COLO668 (cell line): ENCODE data around the gene SMYD3.

ENCODE experiments used
- DNase-seq: peaks from one replicate; lab custom pipeline; 2025; ENCODE audit not compliant: unreplicated experiment; lab: John Stamatoyannopoulos, UW

The SMYD3 gene

DNA sequence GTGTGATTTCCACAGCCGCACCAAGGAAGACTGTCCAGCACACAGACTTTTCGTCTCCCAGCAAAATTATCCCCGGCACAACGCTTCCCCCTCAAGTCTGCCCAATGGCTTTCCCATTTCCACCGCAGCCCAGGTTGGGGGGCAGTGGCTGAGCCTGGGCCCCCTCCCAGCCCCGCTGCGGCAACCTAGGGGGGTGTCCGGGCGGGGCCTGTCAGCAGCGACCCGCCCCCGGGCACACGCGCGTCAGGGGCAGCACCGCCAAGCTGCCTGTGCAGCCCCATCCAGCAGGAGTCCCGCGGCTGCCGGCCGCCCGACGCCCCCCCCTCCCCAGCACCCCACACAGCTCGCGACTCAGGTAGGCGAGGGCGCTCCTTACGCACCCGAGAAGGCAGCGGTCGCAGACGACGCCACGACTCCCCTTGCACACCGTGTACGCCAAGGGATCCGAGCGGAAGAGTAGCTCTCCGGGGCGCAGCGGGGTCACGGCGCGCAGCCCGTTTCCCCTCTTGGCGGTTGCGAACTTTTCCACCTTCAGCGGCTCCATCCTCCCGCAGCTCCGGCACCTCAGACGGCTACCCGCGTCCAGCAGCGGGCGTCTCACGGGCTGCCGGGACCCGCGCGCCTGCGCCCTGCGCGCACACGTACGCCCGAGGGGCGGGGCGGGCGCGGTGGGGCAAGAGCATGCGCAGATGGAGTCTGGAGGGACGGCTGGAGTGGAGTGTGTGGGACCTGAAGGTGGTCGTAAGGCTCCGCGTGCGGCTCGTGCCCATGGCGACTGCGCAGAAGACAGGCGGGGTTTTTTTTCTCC is at the start of gene SMYD3:
Gene SMYD3, minus strand, starts transcription at position 606 of the 808 bp plus-strand sequence.
- peak; percentile 89 for DNase-seq

DNA sequence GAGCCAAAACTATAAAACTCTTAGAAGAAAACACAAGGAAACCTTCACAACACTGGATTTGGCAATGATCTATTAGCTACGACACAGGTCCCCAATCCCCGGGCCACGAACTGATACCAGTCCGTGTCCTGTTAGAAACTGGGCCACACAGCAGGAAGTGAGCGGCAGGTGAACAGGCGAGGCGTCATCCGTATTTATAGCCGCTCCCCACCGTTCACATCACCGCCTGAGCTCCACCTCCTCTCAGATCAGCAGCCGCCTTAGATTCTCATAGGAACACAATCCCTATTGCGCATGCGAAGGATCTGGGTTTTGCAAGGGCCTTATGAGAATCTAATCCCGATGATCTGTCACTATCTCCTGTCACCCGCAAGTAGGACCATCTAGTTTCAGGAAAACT is 47.1 kb upstream of the SMYD3 start:
- DNase-seq = no peak

DNA sequence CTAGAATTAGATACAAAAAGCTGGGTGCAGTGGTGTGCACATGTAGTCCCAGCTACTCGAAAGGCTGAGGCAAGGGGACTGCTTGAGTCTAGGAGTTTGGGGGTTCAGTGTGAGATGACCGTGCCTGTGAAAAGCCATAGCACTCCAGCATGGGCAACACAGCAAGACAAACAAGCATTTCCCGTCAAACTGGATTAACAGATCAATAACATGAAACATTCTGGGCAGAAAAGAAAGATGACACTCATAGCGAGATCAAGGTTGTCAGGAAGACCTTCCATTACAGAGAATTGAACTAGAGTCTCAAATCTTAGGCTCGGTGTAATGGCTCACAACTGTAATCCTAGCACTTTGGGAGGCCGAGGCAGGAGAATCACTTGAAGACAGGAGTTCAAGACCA is 45.0 kb upstream of the SMYD3 start:
- DNase-seq = no peak

DNA sequence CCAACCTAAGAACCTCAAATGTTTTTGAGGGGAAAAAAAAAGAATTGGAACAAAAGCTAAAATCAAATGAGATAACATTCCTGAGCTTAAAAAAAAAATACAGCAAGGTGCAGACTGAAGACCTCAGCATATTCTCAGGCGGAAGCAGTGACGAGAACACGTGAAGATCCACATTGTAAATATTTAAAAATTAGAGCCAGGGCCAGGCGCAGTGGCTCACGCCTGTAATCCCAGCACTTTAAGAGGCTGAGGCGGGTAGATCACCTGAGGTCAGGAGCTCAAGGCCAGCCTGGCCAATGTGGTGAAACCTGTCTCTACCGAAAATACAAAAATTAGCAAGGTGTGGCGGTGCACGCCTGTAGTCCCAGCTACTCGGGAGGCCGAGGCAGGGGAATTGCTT is 43.3 kb upstream of the SMYD3 start:
- DNase-seq = no peak

- DNase-seq = no peak
These were observed 42.6 kb upstream of the SMYD3 start for GRCh38 chr1:246549665-246550064.

- no peak for DNase-seq
These were observed 36.9 kb upstream of the SMYD3 start for GRCh38 chr1:246544001-246544400.

- DNase-seq = no peak
These were observed 33.8 kb upstream of the SMYD3 start for GRCh38 chr1:246540738-246541491.

GRCh38 chr1:246537887-246538286 is 30.8 kb upstream of the SMYD3 start:
- peak; percentile 23 for DNase-seq

DNA sequence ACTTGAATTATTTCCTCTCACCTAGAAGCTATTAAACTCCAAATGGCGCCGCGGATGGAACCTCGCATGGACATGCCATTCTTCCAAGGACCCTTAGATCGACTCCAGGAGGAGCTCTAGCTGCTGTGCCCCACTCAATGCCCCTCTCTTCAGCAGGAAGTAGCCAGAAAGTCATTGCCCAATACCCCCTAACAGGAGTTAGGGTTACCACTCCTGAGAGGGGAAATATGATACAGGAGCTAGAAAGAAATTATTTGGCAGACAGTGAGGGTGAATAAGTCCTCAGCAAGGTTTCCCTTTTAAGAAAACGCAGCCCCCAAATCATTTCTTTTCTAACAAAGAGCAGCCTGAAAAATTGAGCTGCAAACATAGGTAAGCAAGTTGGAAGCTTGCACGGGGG is 30.4 kb upstream of the SMYD3 start:
- DNase-seq = no peak

DNA sequence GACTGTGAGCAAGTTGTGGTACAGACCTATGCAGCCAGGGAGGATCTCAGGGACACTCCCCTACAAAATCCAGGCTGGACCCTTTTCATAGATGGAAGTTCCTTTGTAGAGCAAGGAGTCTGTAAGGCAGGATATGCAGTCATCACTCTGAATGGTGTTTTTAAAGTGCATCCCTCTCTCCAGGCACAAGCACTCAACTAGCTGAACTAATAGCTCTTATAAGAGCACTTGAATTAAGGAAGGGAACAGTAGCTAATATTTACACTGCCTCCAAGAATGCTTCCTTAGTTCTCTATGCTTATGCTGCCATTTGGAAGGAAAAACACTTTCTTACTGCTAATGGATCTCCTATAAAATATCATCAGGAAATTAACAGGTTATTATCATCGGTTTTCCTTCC is 27.0 kb upstream of the SMYD3 start:
- DNase-seq = no peak

DNA sequence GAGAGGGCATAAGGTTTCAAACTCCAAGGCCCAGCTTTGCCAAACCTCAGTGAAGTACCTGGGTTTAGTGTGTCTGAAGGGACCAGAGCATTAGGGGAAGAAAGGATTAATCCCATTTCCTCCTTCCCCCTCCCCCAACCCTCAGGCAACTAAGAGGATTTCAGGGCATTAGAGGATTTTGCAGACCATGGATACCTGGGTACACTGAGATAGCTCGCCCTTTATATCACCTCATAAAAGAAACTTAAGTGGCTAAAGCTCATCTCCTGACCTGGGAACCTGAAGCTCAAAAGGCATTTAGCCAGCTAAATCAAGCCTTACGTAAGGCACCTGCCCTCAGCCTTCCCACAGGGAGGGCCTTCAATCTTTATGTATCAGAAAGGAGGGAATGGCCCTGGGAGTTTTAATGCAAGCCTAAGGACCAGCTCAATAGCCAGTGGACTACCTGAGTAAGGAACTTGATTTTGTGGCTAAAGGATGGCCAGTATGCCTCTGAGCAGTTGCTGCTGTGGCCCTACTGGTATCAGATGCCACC is 26.4 kb upstream of the SMYD3 start:
- no peak for DNase-seq

GRCh38 chr1:246532519-246532918 is 25.4 kb upstream of the SMYD3 start:
- DNase-seq = no peak

DNA sequence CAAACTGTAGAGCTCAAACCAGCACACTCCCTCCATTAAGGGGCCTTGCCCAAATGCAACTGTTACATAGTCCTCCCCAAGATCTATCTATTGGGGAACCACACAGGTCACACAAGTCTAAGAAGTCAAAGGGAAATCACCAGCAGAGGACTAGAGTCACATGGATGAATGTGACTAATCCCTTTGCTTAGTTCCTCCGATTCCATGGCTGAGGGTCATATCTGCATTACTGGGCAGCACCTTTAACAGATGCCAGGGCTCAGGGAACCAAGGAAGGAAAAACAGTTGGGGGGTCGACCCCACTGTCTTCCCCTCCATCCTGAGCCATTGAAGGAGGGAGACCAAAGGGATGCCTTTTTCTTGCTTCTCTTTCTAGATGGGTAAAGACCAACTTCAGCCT is 23.4 kb upstream of the SMYD3 start:
- no peak for DNase-seq

- DNase-seq = no peak
These were observed 22.1 kb upstream of the SMYD3 start for GRCh38 chr1:246528933-246529731.

DNA sequence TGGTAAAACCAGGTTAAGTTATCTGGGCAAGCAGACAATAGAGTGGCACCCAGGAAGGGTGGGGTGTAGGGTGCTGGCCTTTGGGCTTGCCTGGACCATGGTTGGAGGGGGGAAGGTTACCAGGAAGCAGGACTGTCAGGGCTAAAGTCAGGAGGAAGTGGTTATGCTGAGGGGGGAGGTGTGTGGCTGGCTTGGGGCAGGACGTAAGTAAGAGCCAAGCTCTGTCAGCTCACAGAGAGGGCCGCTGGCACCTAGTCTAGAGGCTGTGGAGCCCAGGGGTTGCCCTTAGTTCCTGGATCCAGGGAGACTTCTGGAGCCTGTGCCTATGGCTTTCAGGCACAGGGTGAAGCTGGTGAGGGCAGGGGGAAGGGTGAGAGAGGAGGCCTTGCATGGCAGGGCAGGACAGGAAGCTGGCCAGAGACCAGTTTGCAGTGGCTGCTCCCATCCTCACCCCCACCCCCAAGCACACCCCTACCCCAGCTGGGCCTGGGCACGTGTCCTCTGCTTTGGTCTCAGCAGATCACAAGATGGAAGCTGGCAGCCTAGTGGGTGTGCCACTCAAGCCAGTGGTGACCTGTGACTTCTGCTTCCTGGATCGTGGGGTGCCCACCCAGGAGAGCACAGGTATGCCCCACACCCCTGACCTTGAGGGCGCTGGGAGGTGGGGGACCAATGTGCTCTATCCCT is 20.5 kb upstream of the SMYD3 start:
- no peak for DNase-seq

DNA sequence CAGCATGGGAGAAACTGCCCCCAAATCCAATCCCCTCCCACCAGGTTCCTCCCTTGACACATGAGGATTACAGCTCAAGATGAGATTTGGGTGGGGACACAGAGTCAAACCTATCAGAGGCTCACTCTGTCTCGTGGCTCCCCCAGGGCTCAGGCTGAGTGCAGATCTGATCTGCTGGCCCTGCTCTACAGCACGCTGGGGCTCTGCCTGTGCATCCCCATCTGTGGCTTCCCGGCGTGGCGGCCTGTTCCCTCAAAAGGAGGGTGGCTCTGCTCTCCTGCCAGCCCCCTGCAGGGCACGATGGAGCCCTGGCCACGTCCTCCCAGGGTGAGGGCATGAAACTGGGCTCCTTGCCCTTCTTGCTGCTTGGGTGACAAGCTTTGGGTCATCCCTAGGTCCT is 19.8 kb upstream of the SMYD3 start:
- DNase-seq = no peak

DNA sequence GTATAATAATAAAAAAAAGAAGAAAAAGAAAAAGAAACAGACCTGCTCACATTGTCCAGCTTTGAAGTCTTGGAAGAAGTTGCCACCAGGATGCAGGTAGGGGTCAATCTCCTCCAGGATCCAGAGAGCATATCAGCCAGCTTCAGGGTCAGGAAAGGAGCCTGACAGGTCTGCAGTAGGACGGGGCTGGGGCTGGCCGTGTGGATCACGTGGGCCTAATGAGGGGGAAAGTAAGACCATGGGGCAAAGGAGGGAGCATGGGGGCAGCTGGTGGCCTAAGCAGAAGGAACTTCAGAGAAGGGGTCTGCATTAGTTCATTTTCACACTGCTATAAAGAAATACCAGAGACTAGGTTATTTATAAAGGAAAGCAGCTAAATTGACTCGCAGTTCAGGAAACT is 19.3 kb upstream of the SMYD3 start:
- DNase-seq = no peak

GRCh38 chr1:246519514-246519913 is 12.4 kb upstream of the SMYD3 start:
- DNase-seq = no peak

- DNase-seq = no peak
These were observed 11.6 kb upstream of the SMYD3 start for GRCh38 chr1:246518456-246519205.

DNA sequence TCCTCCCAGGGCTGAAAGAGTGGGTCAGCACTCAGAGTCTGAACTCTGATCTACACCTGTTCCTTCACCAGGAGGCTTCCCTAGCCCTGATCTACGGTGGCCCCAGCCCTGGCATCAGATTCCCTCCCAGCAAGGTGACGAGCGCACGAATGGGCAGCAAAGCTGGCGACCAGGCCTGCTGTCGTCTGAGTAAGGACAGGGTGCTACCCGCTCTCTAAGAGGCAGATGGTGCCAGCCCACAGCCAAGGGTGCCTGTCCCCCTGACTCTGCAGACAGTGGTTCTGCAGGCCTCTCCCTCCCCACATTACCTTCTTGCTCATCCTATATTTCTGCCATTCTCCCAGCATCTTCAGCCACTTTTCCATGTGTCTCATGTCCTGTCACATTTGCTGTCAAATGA is 10.3 kb upstream of the SMYD3 start:
- DNase-seq = no peak
